Large intestine (tissue), 3 donors: ENCODE measurements around the gene IFFO2. TPM values are rescaled to one million over a fixed set of nuclear protein-coding genes. Genes with fewer than 3 reads are reported as not detected.

Source experiments
- DNase-seq, 2 donors: peaks; one replicate each; pipeline versions ENCODE4 v3.0.0 to v3.0.0-alpha.2; 2013
- H3K27ac ChIP-seq: one replicate; pipeline ENCODE4 v1.5.1; 2013; ENCODE audit warnings: low read length
- H3K27me3 ChIP-seq: 2 replicates; pipeline ENCODE4 v1.6.1; 2013; ENCODE audit warnings: low read length; ENCODE audit not compliant: control insufficient read depth, insufficient read depth
- H3K36me3 ChIP-seq: 2 replicates; pipeline ENCODE4 v1.6.1; 2013; ENCODE audit warnings: low read length; ENCODE audit not compliant: control insufficient read depth, insufficient read depth
- H3K4me1 ChIP-seq: one replicate; pipeline ENCODE4 v1.6.1; 2013; ENCODE audit warnings: low read length; ENCODE audit not compliant: control insufficient read depth, insufficient read depth
- H3K4me3 ChIP-seq: one replicate; pipeline ENCODE4 v1.5.1; 2013; ENCODE audit warnings: low read length
- H3K9me3 ChIP-seq: one replicate; pipeline ENCODE4 v1.6.1; 2013; ENCODE audit warnings: mild to moderate bottlenecking, low read depth, low read length, moderate library complexity; ENCODE audit not compliant: control insufficient read depth
- WGBS: methylation state at CpG from one replicate; pipeline ENCODE4 v1.1.5; 2013; ENCODE audit warnings: low lambda C conversion rate; ENCODE audit not compliant: insufficient coverage; 5-methylcytosine and 5-hydroxymethylcytosine counted together
- polyA plus RNA-seq: library from polyadenylated mRNA; unstranded; fragments of 120-200 nt; gene quantifications from one replicate; pipeline ENCODE4 v1.2.1, GENCODE V29; 2013

The IFFO2 gene
- polyA plus RNA-seq, 1 donor, result 3.4 TPM

DNA sequence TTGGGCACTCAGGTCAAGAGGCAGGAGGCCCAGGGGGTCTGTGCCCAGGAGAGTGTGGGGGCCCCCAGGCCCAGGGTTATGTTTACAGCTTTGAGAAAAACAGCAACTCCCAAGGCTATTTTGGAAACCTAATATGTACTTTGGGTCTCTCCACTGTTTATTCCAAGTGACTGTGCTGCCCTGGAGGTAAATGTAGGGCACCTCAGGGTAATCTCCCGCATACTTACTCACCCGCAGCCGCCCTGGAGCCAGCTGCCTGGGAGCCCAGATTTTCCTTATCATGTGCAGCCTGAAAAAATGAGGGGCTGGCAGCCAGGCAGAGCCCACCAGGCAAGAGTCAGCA, 20.0 kb downstream of the IFFO2 start:
- H3K9me3 ChIP-seq, result no peaks in the 10 kb centered on the region
- no peak for DNase-seq
- no peak overlapping the region for H3K4me3 ChIP-seq
- H3K27me3 ChIP-seq, result peaks cover 3% of the 10 kb centered on the region
- WGBS, result no CpG with 5 or more reads among the region's 3 CpGs
- no peaks in the 10 kb centered on the region for H3K36me3 ChIP-seq
- H3K4me1 ChIP-seq, result peaks cover 7% of the 10 kb centered on the region
- H3K27ac ChIP-seq, result no peak overlapping the region

DNA sequence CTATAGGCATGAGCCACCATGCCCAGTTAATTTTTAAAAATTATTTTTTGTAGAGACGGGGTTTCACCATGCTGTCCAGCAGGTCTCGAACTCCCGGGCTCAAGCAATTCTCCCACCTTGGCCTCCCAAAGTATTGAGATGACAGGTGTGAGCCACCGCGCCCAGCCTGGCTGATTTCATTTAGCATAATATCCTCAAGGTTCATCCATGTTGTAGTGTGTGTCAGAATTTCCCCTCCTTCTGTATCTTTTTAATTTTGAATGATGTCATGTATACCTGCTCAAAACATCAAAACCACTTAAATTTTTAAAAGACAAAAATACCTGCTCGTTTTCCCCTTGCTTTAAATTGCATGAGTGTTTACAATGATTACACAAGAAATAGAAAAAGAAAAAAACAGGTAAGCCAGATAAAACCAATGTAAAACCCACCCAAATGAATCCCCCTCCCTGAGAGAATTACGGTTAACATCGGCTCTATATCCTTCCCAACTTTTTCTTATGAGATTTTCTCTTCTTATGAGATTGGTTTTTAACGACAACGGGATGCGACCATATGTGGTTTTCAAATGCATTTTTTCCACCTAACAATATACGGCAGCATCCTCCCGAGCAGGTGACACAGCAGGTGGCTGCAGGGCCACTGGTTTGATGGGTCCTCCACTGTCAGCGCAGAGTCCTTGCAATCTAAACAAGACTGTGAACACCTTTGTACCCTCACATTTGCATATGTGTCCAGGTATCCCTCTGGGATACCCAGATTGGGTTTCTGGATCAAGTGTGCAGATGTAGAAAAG, 22.1 kb downstream of the IFFO2 start:
- H3K4me3 ChIP-seq, result no peak overlapping the region
- H3K9me3 ChIP-seq, result no peaks in the 10 kb centered on the region
- peaks cover 3% of the 10 kb centered on the region for H3K27me3 ChIP-seq
- H3K4me1 ChIP-seq, result peaks cover 7% of the 10 kb centered on the region
- no peak overlapping the region for H3K27ac ChIP-seq
- no peaks in the 10 kb centered on the region for H3K36me3 ChIP-seq
- 70% methylated on average over 4 of the region's 14 CpGs for WGBS
- DNase-seq, result no peak

DNA sequence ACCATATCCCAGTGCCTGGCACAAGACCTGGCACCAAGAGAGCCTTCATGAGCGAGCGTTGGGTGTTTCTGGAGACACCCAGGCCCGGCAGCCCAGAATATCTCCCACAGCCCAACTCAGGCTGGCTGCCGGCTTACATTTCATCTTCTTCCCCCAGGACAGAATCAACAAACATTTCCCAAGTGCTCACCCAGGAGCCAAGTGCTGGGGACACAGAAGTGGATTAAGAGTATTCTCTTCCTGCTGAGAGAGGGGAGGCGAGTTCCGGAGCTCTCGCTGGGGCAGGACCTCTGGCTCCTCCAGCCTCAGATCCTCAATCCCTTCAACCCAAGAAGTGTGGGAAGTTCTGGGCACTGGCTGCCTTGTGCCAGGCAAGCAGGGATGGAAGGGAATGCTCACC, 23.6 kb downstream of the IFFO2 start:
- no peaks in the 10 kb centered on the region for H3K9me3 ChIP-seq
- H3K4me1 ChIP-seq, result peaks cover 7% of the 10 kb centered on the region
- H3K4me3 ChIP-seq, result no peak overlapping the region
- no peak for DNase-seq
- no CpG with 5 or more reads among the region's 7 CpGs for WGBS
- H3K36me3 ChIP-seq, result no peaks in the 10 kb centered on the region
- H3K27me3 ChIP-seq, result peaks cover 3% of the 10 kb centered on the region
- H3K27ac ChIP-seq, result no peak overlapping the region

DNA sequence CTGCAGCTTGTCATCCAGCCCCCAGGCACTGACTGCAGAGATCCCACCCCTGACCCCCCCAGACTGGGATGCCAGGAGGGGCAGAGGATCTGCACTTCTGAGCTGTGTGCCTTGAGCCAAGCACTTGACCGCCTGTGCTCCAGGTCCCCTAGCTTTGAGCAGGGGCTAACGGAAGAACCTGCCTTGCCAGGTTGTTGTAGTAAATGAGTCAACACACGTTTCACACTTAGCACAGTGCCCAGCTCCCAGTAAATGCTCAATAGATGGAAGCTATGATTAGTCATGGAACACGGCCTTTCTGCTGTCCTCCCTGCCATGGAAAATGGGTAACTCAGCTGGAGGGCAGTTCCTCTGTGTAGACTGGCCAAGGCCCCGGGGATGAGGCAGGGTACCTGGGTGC, 24.1 kb downstream of the IFFO2 start:
- Histone ChIP-seq H3K9me3 (no peaks in the 10 kb centered on the region), H3K27me3 (peaks cover 3% of the 10 kb centered on the region), H3K4me1 (peaks cover 3% of the 10 kb centered on the region), H3K36me3 (no peaks in the 10 kb centered on the region), H3K27ac (no peak overlapping the region), H3K4me3 (no peak overlapping the region)
- no CpG with 5 or more reads among the region's 5 CpGs for WGBS
- DNase-seq, result no peak

DNA sequence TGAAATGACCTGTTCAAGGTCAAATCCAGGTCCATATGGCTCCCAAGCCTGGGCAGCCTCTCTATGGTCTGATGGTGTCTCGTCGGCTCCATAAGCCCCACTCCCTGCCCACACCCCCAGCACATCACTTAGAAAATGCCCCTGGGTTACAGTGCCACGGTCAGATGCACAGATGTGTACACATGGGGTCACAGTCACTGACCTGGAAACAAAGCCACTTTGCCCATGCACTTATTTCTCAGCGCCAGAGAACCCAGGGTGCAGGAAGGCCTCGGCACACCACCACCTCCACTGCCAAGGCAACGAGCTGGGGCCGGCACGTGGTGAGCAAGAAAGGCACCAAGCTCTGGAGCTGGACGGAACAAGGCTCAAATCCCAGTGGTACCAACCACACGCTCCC, 24.7 kb downstream of the IFFO2 start:
- Histone ChIP-seq H3K27me3 (peaks cover 3% of the 10 kb centered on the region), H3K27ac (no peak overlapping the region), H3K4me1 (no peaks in the 10 kb centered on the region), H3K36me3 (no peaks in the 10 kb centered on the region), H3K4me3 (no peak overlapping the region), H3K9me3 (no peaks in the 10 kb centered on the region)
- no CpG with 5 or more reads among the region's 10 CpGs for WGBS
- no peak for DNase-seq

DNA sequence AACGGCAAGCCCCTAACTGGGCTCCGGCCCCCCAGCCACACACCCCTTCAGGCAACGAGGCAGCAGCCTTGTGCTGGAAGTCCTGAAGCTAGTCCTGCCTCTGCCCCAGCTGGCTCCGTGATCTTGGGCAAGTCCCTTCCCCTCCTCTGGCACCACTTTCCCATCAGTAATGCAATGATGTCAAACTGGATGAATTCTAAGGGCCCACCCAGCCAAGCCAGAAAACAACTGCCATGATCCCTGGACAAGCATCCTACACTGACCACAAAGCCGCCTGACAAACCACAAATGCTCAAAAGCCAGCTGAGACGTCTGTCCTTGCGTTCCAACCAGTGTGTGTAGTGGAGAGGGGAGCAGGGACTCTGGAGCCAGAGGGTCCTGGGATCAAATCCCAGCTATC, 26.8 kb downstream of the IFFO2 start:
- Histone ChIP-seq H3K4me1 (no peaks in the 10 kb centered on the region), H3K27me3 (peaks cover 3% of the 10 kb centered on the region), H3K27ac (no peak overlapping the region), H3K4me3 (no peak overlapping the region), H3K9me3 (no peaks in the 10 kb centered on the region), H3K36me3 (no peaks in the 10 kb centered on the region)
- no CpG with 5 or more reads among the region's 7 CpGs for WGBS
- no peak for DNase-seq

DNA sequence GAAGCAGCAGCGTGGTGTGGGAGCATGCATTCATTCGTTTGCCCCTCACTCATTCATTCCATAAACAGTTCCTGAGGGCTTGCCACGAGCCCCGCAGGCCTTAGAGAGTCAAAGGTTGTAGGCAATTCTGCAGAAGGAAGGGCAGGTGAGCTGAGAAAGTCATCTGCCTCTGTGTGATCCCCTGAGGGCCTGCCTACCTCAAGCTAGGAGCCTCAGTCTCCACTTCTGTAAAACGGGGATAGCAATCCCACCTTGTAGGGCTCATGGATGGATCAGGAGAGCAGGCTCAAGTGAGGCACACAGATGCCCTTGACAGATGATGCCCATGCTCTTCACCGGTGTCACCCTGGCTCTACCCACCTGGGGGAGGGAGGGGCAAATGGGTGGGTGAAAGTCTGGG, 27.5 kb downstream of the IFFO2 start:
- Histone ChIP-seq H3K27ac (no peak overlapping the region), H3K4me3 (no peak overlapping the region), H3K9me3 (no peaks in the 10 kb centered on the region), H3K4me1 (no peaks in the 10 kb centered on the region), H3K36me3 (no peaks in the 10 kb centered on the region), H3K27me3 (peaks cover 3% of the 10 kb centered on the region)
- DNase-seq, result no peak
- no CpG with 5 or more reads among the region's 6 CpGs for WGBS

DNA sequence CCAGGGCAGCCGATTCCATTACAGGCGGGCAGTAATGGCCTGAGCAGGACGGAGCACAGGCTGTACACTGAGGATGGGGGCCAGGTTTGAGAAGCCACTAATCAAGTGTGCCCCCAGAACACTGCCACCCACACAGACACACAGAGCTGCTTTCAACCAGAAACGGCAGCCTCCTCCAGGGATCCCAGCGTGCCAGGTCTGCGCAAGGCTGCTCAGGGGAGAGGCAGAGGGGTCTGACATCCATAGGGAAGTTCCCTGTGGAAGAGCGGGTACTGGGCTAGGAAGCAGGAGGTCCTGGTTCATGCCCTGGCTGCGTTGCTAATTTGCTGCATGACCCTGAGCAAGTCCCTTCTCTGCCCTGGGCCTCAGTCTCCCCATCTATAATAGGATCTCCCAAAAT, 28.1 kb downstream of the IFFO2 start:
- H3K9me3 ChIP-seq, result no peaks in the 10 kb centered on the region
- no peak overlapping the region for H3K27ac ChIP-seq
- H3K27me3 ChIP-seq, result peaks cover 3% of the 10 kb centered on the region
- H3K4me3 ChIP-seq, result no peak overlapping the region
- no peaks in the 10 kb centered on the region for H3K4me1 ChIP-seq
- H3K36me3 ChIP-seq, result no peaks in the 10 kb centered on the region
- no peak for DNase-seq
- WGBS, result no CpG with 5 or more reads among the region's 8 CpGs

DNA sequence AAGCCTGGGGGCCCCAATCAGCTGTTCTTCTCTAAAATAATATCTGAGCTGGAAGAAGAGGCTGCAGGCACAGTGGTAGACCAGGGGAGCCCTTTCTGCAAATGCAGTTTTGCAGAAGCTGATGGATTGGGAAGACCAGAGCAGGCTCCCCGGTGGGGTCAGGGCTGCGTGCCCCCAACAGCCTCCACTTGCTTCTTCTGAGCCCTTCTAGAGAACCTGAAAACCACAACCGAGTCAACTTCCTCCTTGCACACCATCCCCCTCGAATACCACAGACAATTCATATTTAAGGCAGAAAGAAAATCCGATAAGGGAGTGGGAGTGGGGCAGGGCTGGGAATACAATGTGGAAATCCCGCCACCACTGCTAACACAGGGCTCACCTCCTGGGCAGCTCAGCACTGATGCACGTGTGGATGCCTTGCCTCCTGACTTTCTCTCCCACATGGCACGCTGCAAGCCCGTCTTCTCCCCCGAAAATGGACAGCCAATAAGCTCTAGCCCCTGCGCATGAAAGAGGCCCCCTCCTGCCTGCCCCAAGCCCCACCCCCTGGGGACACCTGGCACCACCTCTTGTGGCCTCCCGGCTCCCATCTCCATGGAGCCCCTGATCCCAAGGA, 28.7 kb downstream of the IFFO2 start:
- DNase-seq, result no peak
- Histone ChIP-seq H3K36me3 (no peaks in the 10 kb centered on the region), H3K27me3 (peaks cover 3% of the 10 kb centered on the region), H3K4me1 (peaks cover 4% of the 10 kb centered on the region), H3K9me3 (no peaks in the 10 kb centered on the region), H3K4me3 (no peak overlapping the region), H3K27ac (no peak overlapping the region)
- WGBS, result no CpG with 5 or more reads among the region's 12 CpGs

DNA sequence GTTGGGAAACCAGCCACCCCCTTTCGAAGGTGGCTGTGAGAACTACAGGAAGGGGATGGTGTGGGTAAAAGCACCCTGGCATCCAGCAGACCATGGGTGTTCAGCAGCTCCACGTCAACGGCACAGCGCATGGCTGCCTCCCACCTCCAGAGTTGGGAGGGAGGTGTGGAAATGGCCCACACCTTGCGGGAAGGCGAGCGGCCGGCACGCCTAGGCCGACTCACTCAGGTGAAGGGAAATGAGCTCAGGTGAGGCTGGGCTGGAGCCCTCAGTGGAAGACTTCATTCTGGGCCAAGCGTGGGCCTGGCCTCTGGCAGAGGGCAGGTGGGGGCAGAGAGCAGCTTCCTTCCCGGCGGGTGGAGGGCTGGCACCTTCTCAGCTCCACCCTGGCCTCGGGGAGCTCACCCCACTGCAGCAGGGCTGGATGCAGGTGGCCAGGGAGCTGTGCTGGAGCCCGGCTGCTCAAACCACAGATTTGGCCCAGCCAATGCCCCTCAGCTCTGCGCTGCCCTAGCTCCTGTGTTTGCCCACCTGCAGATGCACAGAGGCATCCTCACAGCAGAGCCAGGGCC, 29.3 kb downstream of the IFFO2 start:
- Histone ChIP-seq H3K36me3 (no peaks in the 10 kb centered on the region), H3K4me3 (no peak overlapping the region), H3K27ac (no peak overlapping the region), H3K4me1 (peaks cover 4% of the 10 kb centered on the region), H3K9me3 (no peaks in the 10 kb centered on the region), H3K27me3 (peaks cover 3% of the 10 kb centered on the region)
- no peak for DNase-seq
- no CpG with 5 or more reads among the region's 16 CpGs for WGBS
